DOHH2 (cell line): ENCODE measurements around the gene NXPH4.

Experiments
- EZH2phosphoT487 ChIP-seq: fragments of 200-600 bp; sonication (generic); IDR thresholded peaks from 2 replicates; pipeline ENCODE4 v1.6.1; 2017; ENCODE audit warnings: borderline replicate concordance, mild to moderate bottlenecking, antibody characterized with exemption, low read length, moderate library complexity, mixed read lengths
- TF ChIP-seq, protein P1 (sequence below): fragments of 200-600 bp; sonication (generic); IDR thresholded peaks from one replicate; pipeline ENCODE4 v1.5.1; 2014; ENCODE audit warnings: antibody characterized with exemption, mild to moderate bottlenecking, low read depth, low read length; ENCODE audit not compliant: poor library complexity, severe bottlenecking

DNA sequence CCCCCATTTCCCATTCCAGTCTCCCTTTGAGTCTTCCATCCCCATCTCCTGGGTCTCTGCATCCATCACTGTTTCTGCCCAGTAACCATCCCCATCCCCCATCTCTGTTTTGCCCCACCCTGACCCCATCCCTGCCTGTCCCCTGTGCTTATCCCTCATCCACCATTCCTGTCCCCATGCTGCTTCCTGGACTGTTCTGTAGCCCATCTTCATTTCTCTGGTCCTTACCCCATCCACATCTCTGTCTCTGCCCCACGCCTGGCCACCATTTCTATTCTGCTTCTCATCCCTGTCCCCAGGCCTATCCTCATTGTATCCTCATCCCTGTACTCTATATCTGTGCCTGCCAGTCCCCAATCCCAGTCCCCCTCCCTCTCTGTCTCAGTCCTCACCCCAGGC, 4.2 kb downstream of the NXPH4 start:
- TF ChIP-seq, protein P1, sequence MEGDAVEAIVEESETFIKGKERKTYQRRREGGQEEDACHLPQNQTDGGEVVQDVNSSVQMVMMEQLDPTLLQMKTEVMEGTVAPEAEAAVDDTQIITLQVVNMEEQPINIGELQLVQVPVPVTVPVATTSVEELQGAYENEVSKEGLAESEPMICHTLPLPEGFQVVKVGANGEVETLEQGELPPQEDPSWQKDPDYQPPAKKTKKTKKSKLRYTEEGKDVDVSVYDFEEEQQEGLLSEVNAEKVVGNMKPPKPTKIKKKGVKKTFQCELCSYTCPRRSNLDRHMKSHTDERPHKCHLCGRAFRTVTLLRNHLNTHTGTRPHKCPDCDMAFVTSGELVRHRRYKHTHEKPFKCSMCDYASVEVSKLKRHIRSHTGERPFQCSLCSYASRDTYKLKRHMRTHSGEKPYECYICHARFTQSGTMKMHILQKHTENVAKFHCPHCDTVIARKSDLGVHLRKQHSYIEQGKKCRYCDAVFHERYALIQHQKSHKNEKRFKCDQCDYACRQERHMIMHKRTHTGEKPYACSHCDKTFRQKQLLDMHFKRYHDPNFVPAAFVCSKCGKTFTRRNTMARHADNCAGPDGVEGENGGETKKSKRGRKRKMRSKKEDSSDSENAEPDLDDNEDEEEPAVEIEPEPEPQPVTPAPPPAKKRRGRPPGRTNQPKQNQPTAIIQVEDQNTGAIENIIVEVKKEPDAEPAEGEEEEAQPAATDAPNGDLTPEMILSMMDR, result no peak
- no peak for TF ChIP-seq EZH2phosphoT487
